Central memory CD4-positive, alpha-beta T cell (primary cell): Measurements from ENCODE around the gene SET.
"Not testable (repeated sequence)": the region's sequence is repeated elsewhere in the genome, so short reads cannot be mapped to it uniquely, and the experiment has no call there.

Experiments used
- DNase-seq: peaks from one replicate; pipeline ENCODE4 v3.0.0; 2022
- total RNA-seq, 3 experiments: gene quantifications; one replicate each; lab custom pipeline; 2026; lab: John Stamatoyannopoulos, UW

Gene SET
- 313 to 1,261 (median 538) reads per million in 3 experiments for total RNA-seq

- peak; percentile 93 for DNase-seq
These were observed at the start of gene SET for GRCh38 chr9:128688501-128689292. Gene SET (plus strand): TSS chr9:128689222. CDS start chr9:128689583, 361 bp downstream.

- no peak for DNase-seq
These were observed 48.4 kb upstream of the SET start for GRCh38 chr9:128640603-128641002.

- DNase-seq: no peak
These were observed 46.3 kb upstream of the SET start for GRCh38 chr9:128642675-128643245.

GRCh38 chr9:128643519-128644300 lies 45.3 kb upstream of the SET start:
- DNase-seq: no peak

GRCh38 chr9:128648206-128648605 lies 40.8 kb upstream of the SET start:
- DNase-seq: peak; percentile 57

GRCh38 chr9:128651798-128652197 lies 37.2 kb upstream of the SET start:
- no peak for DNase-seq

- DNase-seq: no peak
These were observed 35.1 kb upstream of the SET start for GRCh38 chr9:128653908-128654307.

GRCh38 chr9:128654481-128654880 lies 34.5 kb upstream of the SET start:
- no peak for DNase-seq

GRCh38 chr9:128656416-128657343 lies 32.3 kb upstream of the SET start, which contains the start of gene DYNC2I2:
Gene DYNC2I2 (minus strand): TSS chr9:128656847. CDS start chr9:128656726, 121 bp downstream.
- DNase-seq: peak; percentile 94

GRCh38 chr9:128657344-128657704 lies 31.7 kb upstream of the SET start:
- DNase-seq: no peak

GRCh38 chr9:128657796-128658195 lies 31.2 kb upstream of the SET start:
- no peak for DNase-seq

GRCh38 chr9:128666481-128666941 lies 22.5 kb upstream of the SET start:
- DNase-seq: not testable (repeated sequence)

GRCh38 chr9:128669786-128670185 lies 19.2 kb upstream of the SET start:
- DNase-seq: no peak

GRCh38 chr9:128675382-128675781 lies 13.6 kb upstream of the SET start:
- DNase-seq: no peak

GRCh38 chr9:128677794-128678193 lies 11.2 kb upstream of the SET start:
- DNase-seq: no peak

GRCh38 chr9:128683340-128684064 lies 5.5 kb upstream of the SET start:
- DNase-seq: no peak

GRCh38 chr9:128684065-128684324 lies 5.0 kb upstream of the SET start:
- no peak for DNase-seq

GRCh38 chr9:128684325-128685199 lies 4.5 kb upstream of the SET start:
- DNase-seq: peak; percentile 72

- DNase-seq: peak; percentile 27
These were observed 3.2 kb upstream of the SET start for GRCh38 chr9:128685636-128686489.

- DNase-seq: no peak
These were observed 1.6 kb upstream of the SET start for GRCh38 chr9:128687453-128687852.
